Measurements from ENCODE around the gene CHM. TPM values are rescaled to one million over a fixed set of nuclear protein-coding genes. Genes with fewer than 3 reads are reported as not detected.
"Not testable (repeated sequence)": the region's sequence is repeated elsewhere in the genome, so short reads cannot be mapped to it uniquely, and the experiment has no call there.

CHM gene
- total and polyA plus RNA-seq, 7 donors: 8.2 to 15.5 (median 13.1) TPM

GRCh38 chrX:85955510-85955909 lies 91.8 kb downstream of the CHM start:
- no peak for TF ChIP-seq CTCF (IDR thresholded peaks at IDR 0.05)
- Histone ChIP-seq H3K27me3 (ENCODE audit: insufficient read depth in 3 of 3, low read length in 2 of 3) (no peaks in the 10 kb centered on the region), H3K27ac (no peak overlapping the region), H3K9me3 (no peaks in the 10 kb centered on the region), H3K36me3 (ENCODE audit: insufficient read depth in 1 of 2, low read depth in 1 of 2) (peaks cover 0 to 3% of the 10 kb centered on the region in 2 donors), H3K4me3 (no peak overlapping the region), H3K4me1 (no peaks in the 10 kb centered on the region)
- DNase-seq: no peak
- 86 to 96% (median 96%) methylated on average over 3 of the region's 3 CpGs for WGBS, 3 donors
- intact Hi-C loops (cut with DNase I): no loop called here
- no peak for ATAC-seq

GRCh38 chrX:85944751-85945150 lies 102.6 kb downstream of the CHM start:
- H3K4me3 ChIP-seq; intact Hi-C loops (cut with DNase I); DNase-seq; H3K27me3 ChIP-seq (ENCODE audit: insufficient read depth in 3 of 3, low read length in 2 of 3); H3K4me1 ChIP-seq; ATAC-seq; H3K36me3 ChIP-seq (ENCODE audit: insufficient read depth in 1 of 2, low read depth in 1 of 2); H3K27ac ChIP-seq: not testable (repeated sequence)
- 82 to 98% (median 97%) methylated on average over 4 of the region's 4 CpGs for WGBS, 3 donors
- peaks cover 10% of the 10 kb centered on the region for H3K9me3 ChIP-seq

- peaks cover 10% of the 10 kb centered on the region for H3K9me3 ChIP-seq
- ATAC-seq: no peak
- H3K4me1 ChIP-seq: no peaks in the 10 kb centered on the region
- H3K4me3 ChIP-seq: no peak overlapping the region
- intact Hi-C loops (cut with DNase I): no loop called here
- H3K36me3 ChIP-seq (ENCODE audit: insufficient read depth in 1 of 2, low read depth in 1 of 2): no peaks in the 10 kb centered on the region
- DNase-seq: no peak
- 72 to 84% (median 81%) methylated on average over 1 of the region's 1 CpG for WGBS, 3 donors
- H3K27me3 ChIP-seq (ENCODE audit: insufficient read depth in 3 of 3, low read length in 2 of 3): no peaks in the 10 kb centered on the region
- no peak for TF ChIP-seq CTCF (IDR thresholded peaks at IDR 0.05)
- H3K27ac ChIP-seq: no peak overlapping the region
Measured at GRCh38 chrX:85941275-85941674, 106.1 kb downstream of the CHM start.

- H3K36me3 ChIP-seq (ENCODE audit: insufficient read depth in 1 of 2, low read depth in 1 of 2); ATAC-seq; H3K27ac ChIP-seq; H3K27me3 ChIP-seq (ENCODE audit: insufficient read depth in 3 of 3, low read length in 2 of 3); intact Hi-C loops (cut with DNase I); H3K4me1 ChIP-seq; H3K4me3 ChIP-seq; H3K9me3 ChIP-seq; DNase-seq: not testable (repeated sequence)
- 50 to 94% (median 59%) methylated on average over 3 of the region's 3 CpGs for WGBS, 3 donors
Measured at GRCh38 chrX:85939942-85940341, 107.4 kb downstream of the CHM start.

- H3K4me3 ChIP-seq; intact Hi-C loops (cut with DNase I); DNase-seq; H3K36me3 ChIP-seq (ENCODE audit: insufficient read depth in 1 of 2, low read depth in 1 of 2); H3K9me3 ChIP-seq; H3K27me3 ChIP-seq (ENCODE audit: insufficient read depth in 3 of 3, low read length in 2 of 3); H3K4me1 ChIP-seq; H3K27ac ChIP-seq; ATAC-seq: not testable (repeated sequence)
- WGBS, 3 donors: 82 to 98% (median 95%) methylated on average over 2 of the region's 2 CpGs
Measured at GRCh38 chrX:85934399-85934798, 113.0 kb downstream of the CHM start.

- 71 to 94% (median 90%) methylated on average over 3 of the region's 3 CpGs for WGBS, 3 donors
- no peaks in the 10 kb centered on the region for H3K27me3 ChIP-seq (ENCODE audit: insufficient read depth in 3 of 3, low read length in 2 of 3)
- H3K4me3 ChIP-seq: no peak overlapping the region
- H3K27ac ChIP-seq: no peak overlapping the region
- peaks cover 9% of the 10 kb centered on the region for H3K4me1 ChIP-seq
- ATAC-seq: no peak
- intact Hi-C loops (cut with DNase I): no loop called here
- H3K9me3 ChIP-seq: no peaks in the 10 kb centered on the region
- no peak for TF ChIP-seq CTCF (IDR thresholded peaks at IDR 0.05)
- no peaks in the 10 kb centered on the region for H3K36me3 ChIP-seq (ENCODE audit: insufficient read depth in 1 of 2, low read depth in 1 of 2)
- DNase-seq: no peak
Measured at GRCh38 chrX:85930099-85930498, 117.3 kb downstream of the CHM start.

Data from psoas muscle (tissue), 8 donors.